Globus pallidus (tissue), 1 donor: ENCODE measurements around the gene EDDM13.
"Not testable (repeated sequence)": the region's sequence is repeated elsewhere in the genome, so short reads cannot be mapped to it uniquely, and the experiment has no call there.

Experiments used
- DNase-seq: peaks from one replicate; pipeline ENCODE4 v3.0.0-alpha.2; 2015; ENCODE audit warnings: low spot score

The EDDM13 gene

GRCh38 chr19:56321254-56321988 is 48.9 kb downstream of the EDDM13 start:
- no peak for DNase-seq

GRCh38 chr19:56321989-56322440 is 49.5 kb downstream of the EDDM13 start:
- DNase-seq: no peak

- DNase-seq: no peak
These were observed 51.9 kb downstream of the EDDM13 start for GRCh38 chr19:56324436-56324835.

- DNase-seq: no peak
These were observed 60.1 kb downstream of the EDDM13 start for GRCh38 chr19:56332695-56333094.

GRCh38 chr19:56333506-56333905 is 61.0 kb downstream of the EDDM13 start:
- DNase-seq: no peak

GRCh38 chr19:56335371-56335770 is 62.8 kb downstream of the EDDM13 start:
- not testable (repeated sequence) for DNase-seq

- DNase-seq: not testable (repeated sequence)
These were observed 64.5 kb downstream of the EDDM13 start for GRCh38 chr19:56337077-56337476.

GRCh38 chr19:56339031-56339430 is 66.5 kb downstream of the EDDM13 start:
- DNase-seq: not testable (repeated sequence)

- no peak for DNase-seq
These were observed 69.4 kb downstream of the EDDM13 start for GRCh38 chr19:56341948-56342347.

- no peak for DNase-seq
These were observed 74.7 kb downstream of the EDDM13 start for GRCh38 chr19:56347163-56347778.

GRCh38 chr19:56348289-56348877 is 75.8 kb downstream of the EDDM13 start:
- no peak for DNase-seq

GRCh38 chr19:56350416-56351045 is 78.0 kb downstream of the EDDM13 start:
- DNase-seq: no peak

GRCh38 chr19:56351208-56351607 is 78.7 kb downstream of the EDDM13 start:
- DNase-seq: no peak

- DNase-seq: no peak
These were observed 83.0 kb downstream of the EDDM13 start for GRCh38 chr19:56355517-56355916.

GRCh38 chr19:56356944-56357343 is 84.4 kb downstream of the EDDM13 start:
- DNase-seq: no peak
